HG03442 (cell line): ENCODE results near the gene PIK3R3.

Source experiments
- ATAC-seq: cut with Tn5 transposase; IDR thresholded peaks from one replicate; pipeline ENCODE4 v1.9.1; 2021; ENCODE audit warnings: mild to moderate bottlenecking, moderate library complexity; ENCODE audit not compliant: unreplicated experiment

The PIK3R3 gene

GRCh38 chr1:46158312-46159281 is 26.2 kb upstream of the PIK3R3 start:
- ATAC-seq = no peak

GRCh38 chr1:46157916-46158311 is 25.5 kb upstream of the PIK3R3 start:
- ATAC-seq = no peak

GRCh38 chr1:46153732-46154131 is 21.3 kb upstream of the PIK3R3 start:
- no peak for ATAC-seq

GRCh38 chr1:46153228-46153627 is 20.8 kb upstream of the PIK3R3 start:
- no peak for ATAC-seq

- no peak for ATAC-seq
Measured at GRCh38 chr1:46152016-46152415, 19.6 kb upstream of the PIK3R3 start.

GRCh38 chr1:46150085-46150484 is 17.7 kb upstream of the PIK3R3 start:
- ATAC-seq = no peak

GRCh38 chr1:46148318-46148717 is 15.9 kb upstream of the PIK3R3 start:
- no peak for ATAC-seq

GRCh38 chr1:46137916-46138315 is 5.5 kb upstream of the PIK3R3 start:
- no peak for ATAC-seq

- ATAC-seq = no peak
Measured at GRCh38 chr1:46136711-46137110, 4.3 kb upstream of the PIK3R3 start.

- ATAC-seq = no peak
Measured at GRCh38 chr1:46134660-46135331, 2.4 kb upstream of the PIK3R3 start.

GRCh38 chr1:46133781-46134350 is 1.4 kb upstream of the PIK3R3 start:
- ATAC-seq = no peak

GRCh38 chr1:46133181-46133658 is 791 bp upstream of the PIK3R3 start:
- ATAC-seq = peak; percentile 45

- no peak for ATAC-seq
Measured at GRCh38 chr1:46131712-46132528, 509 bp downstream of the PIK3R3 start.

GRCh38 chr1:46131093-46131492 is 1.3 kb downstream of the PIK3R3 start:
- no peak for ATAC-seq

GRCh38 chr1:46130606-46131005 is 1.8 kb downstream of the PIK3R3 start:
- no peak for ATAC-seq

GRCh38 chr1:46130121-46130520 is 2.3 kb downstream of the PIK3R3 start:
- no peak for ATAC-seq

- no peak for ATAC-seq
Measured at GRCh38 chr1:46128344-46128743, 4.1 kb downstream of the PIK3R3 start.

GRCh38 chr1:46118856-46119255 is 13.6 kb downstream of the PIK3R3 start:
- ATAC-seq = no peak

- ATAC-seq = no peak
Measured at GRCh38 chr1:46117810-46118494, 14.5 kb downstream of the PIK3R3 start.

- no peak for ATAC-seq
Measured at GRCh38 chr1:46114925-46115603, 17.4 kb downstream of the PIK3R3 start.
